Thymus (tissue), 11 donors: ENCODE results near the gene FGD3. TPM values are rescaled to one million over a fixed set of nuclear protein-coding genes. Genes with fewer than 3 reads are reported as not detected.

ENCODE experiments used
- DNase-seq, 9 donors: peaks; one replicate each; pipeline ENCODE4 v3.0.0-alpha.2; 2013; ENCODE audit warnings: low spot score in 9 of 9, low read depth in 6 of 9, missing footprints in 1 of 9
- H3K27ac ChIP-seq, 2 donors: one replicate each; pipeline ENCODE4 v1.5.1; 2013; ENCODE audit warnings: control low read depth in 1 of 2, low read depth in 1 of 2, low read length in 1 of 2, mild to moderate bottlenecking in 1 of 2, moderate library complexity in 1 of 2
- H3K27me3 ChIP-seq, 2 donors: one replicate each; pipeline ENCODE4 v1.5.1; 2013; ENCODE audit warnings: low read length in 1 of 2; ENCODE audit not compliant: control insufficient read depth in 2 of 2, insufficient read depth in 1 of 2
- H3K36me3 ChIP-seq, 2 donors: one replicate each; pipeline ENCODE4 v1.5.1; 2013; ENCODE audit warnings: low read length in 1 of 2, mild to moderate bottlenecking in 1 of 2, moderate library complexity in 1 of 2; ENCODE audit not compliant: control insufficient read depth in 2 of 2, insufficient read depth in 2 of 2
- H3K4me1 ChIP-seq, 2 donors: one replicate each; pipeline ENCODE4 v1.5.1; 2013; ENCODE audit warnings: low read length in 2 of 2; ENCODE audit not compliant: control insufficient read depth in 2 of 2, insufficient read depth in 2 of 2
- H3K4me3 ChIP-seq, 2 donors: one replicate each; pipeline ENCODE4 v1.5.1; 2013; ENCODE audit warnings: low read length in 2 of 2, control low read depth in 1 of 2, mild to moderate bottlenecking in 1 of 2
- H3K9me3 ChIP-seq, 2 donors: one replicate each; pipeline ENCODE4 v1.5.1; 2013; ENCODE audit warnings: low read length in 1 of 2, mild to moderate bottlenecking in 1 of 2; ENCODE audit not compliant: control insufficient read depth in 2 of 2, insufficient read depth in 1 of 2
- WGBS: extraction: QIAGEN DNeasy Blood & Tissue Kit; methylation state at CpG from one replicate; pipeline ENCODE4 v1.1.7; 2013; 5-methylcytosine and 5-hydroxymethylcytosine counted together
- polyA plus RNA-seq: library from polyadenylated mRNA; stranded (reverse); fragments of 200-250 nt; gene quantifications from one replicate; pipeline ENCODE4 v1.2.3, GENCODE V29; 2013
- total RNA-seq: library from RNA; stranded (reverse); fragments of 120-200 nt; gene quantifications from one replicate; pipeline ENCODE4 v1.2.4, GENCODE V29; 2013
- donor health status: healthy.

FGD3 gene
- total and polyA plus RNA-seq, 2 donors = 35.7 to 48.9 TPM

DNA sequence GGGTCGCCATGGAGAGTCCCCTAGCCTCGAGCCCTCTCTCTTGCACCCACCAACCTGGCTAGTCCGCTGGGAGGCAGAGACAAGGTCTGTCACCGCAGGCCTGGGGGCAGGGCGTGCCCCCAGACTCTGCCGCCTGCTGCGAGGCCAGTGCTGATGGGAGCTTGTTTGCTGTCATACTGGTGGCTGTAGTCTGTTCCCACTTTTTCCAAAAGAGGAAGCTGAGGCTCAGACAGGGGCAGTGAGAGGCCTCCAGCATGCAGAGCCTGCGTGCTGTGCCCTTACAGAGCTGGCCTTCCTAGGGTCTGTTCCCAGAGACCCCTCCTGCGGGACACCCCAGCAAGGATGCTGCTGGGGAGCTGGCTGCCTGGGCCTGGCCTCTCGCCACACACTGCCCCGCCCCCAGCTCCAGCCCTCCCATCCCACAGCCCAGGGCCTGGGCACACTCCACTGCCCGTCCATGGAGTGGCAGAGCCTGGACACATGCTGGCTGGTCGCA, 90.2 kb downstream of the FGD3 start:
- Histone ChIP-seq H3K4me1 (peaks cover 0 to 14% of the 10 kb centered on the region in 2 donors), H3K9me3 (no peaks in the 10 kb centered on the region), H3K27me3 (no peaks in the 10 kb centered on the region), H3K27ac (no peak overlapping the region), H3K36me3 (peaks cover 37 to 46% of the 10 kb centered on the region in 2 donors), H3K4me3 (no peak overlapping the region)
- no peak for DNase-seq
- WGBS = 92% methylated on average over 13 of the region's 13 CpGs

DNA sequence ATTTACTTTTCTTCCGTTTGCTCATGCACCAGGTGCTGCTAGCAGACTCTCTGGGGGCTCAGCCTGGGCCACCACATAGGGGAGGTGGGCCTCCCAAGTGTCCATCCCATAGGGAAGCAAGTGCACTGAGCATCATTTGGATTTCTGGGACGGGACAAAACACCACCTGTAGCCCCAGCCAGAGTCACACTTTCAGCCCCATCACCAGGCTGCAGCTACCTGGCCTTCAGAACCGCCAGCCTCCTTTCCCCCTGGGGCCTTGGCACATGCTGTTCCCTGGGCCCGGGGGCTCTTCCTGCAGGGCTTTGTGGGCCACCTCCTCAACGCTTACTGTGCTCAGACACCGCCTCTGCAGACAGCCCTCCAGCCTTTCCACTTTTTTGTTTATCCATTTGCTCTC, 91.6 kb downstream of the FGD3 start:
- Histone ChIP-seq H3K27me3 (no peaks in the 10 kb centered on the region), H3K36me3 (peaks cover 25 to 32% of the 10 kb centered on the region in 2 donors), H3K4me3 (no peak overlapping the region), H3K4me1 (peaks cover 0 to 10% of the 10 kb centered on the region in 2 donors), H3K27ac (no peak overlapping the region), H3K9me3 (no peaks in the 10 kb centered on the region)
- WGBS = 96% methylated on average over 6 of the region's 6 CpGs
- no peak for DNase-seq

DNA sequence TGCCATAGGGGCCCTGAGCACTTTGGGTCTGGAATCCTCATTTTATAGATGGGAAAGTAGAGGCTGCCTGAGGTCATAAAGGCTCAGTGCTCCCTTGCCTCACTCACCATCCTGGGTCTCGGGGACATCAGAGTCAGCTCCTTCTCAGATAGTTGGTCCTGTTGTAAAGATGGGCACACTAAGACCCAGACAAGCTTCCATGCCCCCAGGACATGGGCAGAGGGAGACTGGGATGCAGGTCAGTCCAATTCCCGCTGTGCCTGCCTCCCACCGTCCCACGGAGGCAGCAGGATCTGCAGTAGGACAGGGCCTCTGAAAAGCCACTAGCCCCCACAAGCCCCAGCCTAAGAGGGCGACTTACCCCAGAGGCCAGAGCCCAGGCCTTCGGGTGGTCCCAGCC, 92.1 kb downstream of the FGD3 start:
- Histone ChIP-seq H3K27ac (no peak overlapping the region), H3K4me1 (peaks cover 0 to 10% of the 10 kb centered on the region in 2 donors)

DNA sequence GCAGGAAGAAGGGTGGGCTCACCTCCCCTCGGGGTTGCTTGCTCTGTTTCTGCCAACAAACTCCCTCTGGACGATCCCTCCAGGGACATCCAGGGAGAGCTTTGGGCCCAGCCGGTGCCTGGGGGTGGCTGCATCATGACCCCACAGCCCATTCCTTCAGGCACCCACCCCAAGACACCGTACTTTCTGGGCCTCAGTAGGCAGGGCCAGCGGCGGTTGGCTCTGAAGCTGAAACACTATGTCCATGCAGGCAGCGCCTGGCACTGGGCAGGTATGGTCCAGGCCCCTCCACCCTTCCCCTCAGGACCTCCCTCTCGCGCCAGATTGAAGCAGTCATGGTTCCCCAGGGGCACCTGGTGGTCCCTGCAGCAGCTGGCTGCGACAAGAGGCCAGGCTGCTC, 92.7 kb downstream of the FGD3 start:
- no peak overlapping the region for H3K4me3 ChIP-seq
- 97% methylated on average over 10 of the region's 10 CpGs for WGBS
- DNase-seq = no peak

More for the DNA sequence above, 92.1 kb downstream of the FGD3 start:
- no peaks in the 10 kb centered on the region for H3K9me3 ChIP-seq
- no peak overlapping the region for H3K4me3 ChIP-seq
- WGBS = 89% methylated on average over 6 of the region's 6 CpGs
- DNase-seq = no peak
- H3K36me3 ChIP-seq = peaks cover 19 to 27% of the 10 kb centered on the region in 2 donors
- no peaks in the 10 kb centered on the region for H3K27me3 ChIP-seq

DNA sequence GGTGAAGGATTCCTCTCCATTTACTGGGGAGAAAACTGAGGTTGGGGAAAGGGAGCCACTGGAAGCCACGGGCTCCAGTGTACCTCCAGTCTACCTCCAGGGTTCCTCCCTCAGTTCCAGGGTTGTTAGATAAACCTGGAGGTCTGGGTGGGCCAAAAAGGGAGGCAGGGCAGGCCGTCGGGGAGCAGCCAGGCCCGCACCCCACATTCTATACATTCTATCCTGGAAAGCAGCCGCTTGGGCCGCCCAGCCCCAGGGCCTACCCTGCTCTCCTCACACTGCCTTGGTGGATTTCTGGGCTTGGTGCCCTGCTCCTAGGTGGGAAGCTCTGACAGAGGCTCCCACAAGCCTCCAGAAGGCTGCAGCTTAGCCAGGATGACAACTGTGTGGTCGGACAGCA, 93.1 kb downstream of the FGD3 start:
- H3K4me3 ChIP-seq = no peak overlapping the region
- WGBS = 96% methylated on average over 7 of the region's 7 CpGs
- H3K4me1 ChIP-seq = peaks cover 0 to 10% of the 10 kb centered on the region in 2 donors
- no peaks in the 10 kb centered on the region for H3K27me3 ChIP-seq
- no peak overlapping the region for H3K27ac ChIP-seq
- no peaks in the 10 kb centered on the region for H3K9me3 ChIP-seq
- peaks cover 10 to 17% of the 10 kb centered on the region in 2 donors for H3K36me3 ChIP-seq
- DNase-seq = no peak

More for the DNA sequence above, 92.7 kb downstream of the FGD3 start:
- H3K4me1 ChIP-seq = peaks cover 0 to 10% of the 10 kb centered on the region in 2 donors
- H3K27me3 ChIP-seq = no peaks in the 10 kb centered on the region
- H3K36me3 ChIP-seq = peaks cover 15 to 22% of the 10 kb centered on the region in 2 donors
- no peak overlapping the region for H3K27ac ChIP-seq
- H3K9me3 ChIP-seq = no peaks in the 10 kb centered on the region

DNA sequence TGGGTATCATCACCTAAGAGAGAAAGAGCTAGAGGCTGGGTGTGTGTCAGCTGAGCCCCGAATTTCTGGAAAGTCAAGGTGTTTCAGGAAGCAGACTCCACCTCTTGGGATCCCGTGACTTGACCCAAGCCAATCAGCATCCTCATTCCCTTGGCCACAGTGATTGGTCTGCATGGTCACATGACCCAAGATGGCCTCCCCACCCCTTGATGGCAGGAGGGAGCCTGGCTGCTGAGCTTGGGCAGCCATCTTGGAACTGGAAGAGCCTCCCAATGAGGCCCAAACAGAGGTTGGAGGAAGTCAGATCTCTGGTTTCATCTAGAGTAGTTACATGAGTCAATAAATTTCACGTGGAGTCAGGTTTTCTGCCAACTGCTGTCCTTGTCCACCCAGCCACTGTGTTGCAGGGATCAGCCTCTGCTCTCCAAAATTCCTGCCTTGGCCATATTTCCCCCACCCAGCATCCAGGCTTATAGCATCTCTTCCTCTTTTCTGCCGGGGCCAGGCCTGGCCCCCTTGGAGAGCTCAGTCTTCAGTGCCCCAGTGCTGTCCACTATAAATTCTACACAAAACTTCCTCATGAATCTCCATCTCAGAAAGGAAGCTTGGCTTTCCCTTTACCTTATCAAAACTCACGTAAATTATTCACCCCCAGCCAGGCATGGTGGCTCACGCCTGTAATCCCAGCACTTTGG, 93.9 kb downstream of the FGD3 start:
- no peak for DNase-seq
- Histone ChIP-seq H3K9me3 (no peaks in the 10 kb centered on the region), H3K27ac (no peak overlapping the region), H3K4me3 (no peak overlapping the region), H3K36me3 (peaks cover 2 to 9% of the 10 kb centered on the region in 2 donors), H3K27me3 (no peaks in the 10 kb centered on the region), H3K4me1 (peaks cover 0 to 10% of the 10 kb centered on the region in 2 donors)
- WGBS = 89% methylated on average over 6 of the region's 6 CpGs

DNA sequence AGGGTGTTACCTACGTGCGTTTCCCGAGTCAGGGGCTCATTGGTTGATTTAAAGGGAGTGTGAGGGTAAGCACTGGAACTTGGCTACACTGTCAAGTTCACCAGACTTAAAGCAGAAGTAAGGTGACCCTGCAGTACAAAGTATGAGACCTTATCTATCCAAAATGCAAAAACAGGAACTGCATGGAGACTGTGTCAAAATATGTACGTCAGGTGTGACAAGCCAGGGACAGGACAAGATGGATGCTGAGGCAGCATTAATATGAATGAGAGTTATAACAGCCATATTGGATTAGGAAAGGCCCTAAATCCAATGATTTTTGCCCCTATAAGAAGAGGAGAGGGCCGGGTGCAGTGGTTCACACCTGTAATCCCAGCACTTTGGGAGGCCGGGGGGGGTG, 95.8 kb downstream of the FGD3 start:
- 84% methylated on average over 6 of the region's 6 CpGs for WGBS
- no peaks in the 10 kb centered on the region for H3K27me3 ChIP-seq
- no peak overlapping the region for H3K4me3 ChIP-seq
- H3K9me3 ChIP-seq = no peaks in the 10 kb centered on the region
- H3K27ac ChIP-seq = no peak overlapping the region
- H3K4me1 ChIP-seq = peaks cover 0 to 1% of the 10 kb centered on the region in 2 donors
- DNase-seq = no peak
- H3K36me3 ChIP-seq = no peaks in the 10 kb centered on the region

DNA sequence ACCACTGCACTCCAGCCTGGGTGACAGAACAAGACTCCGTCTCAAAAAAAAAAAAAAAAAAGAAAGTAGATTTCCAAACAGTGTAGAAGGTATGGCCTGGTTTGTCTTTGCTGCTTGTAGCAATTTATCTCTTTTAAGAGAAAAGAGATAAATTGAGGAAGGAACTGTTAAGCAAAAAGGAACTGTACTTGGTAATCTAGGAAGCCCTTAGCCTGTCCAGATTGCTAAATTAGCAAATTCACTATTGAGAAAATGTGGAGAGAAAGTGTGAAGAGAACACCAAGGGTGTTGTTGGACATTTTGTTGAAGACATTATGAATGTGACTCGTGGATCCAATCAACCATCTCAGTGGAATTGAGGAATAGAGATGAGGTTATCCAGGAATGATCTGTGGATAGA, 98.2 kb downstream of the FGD3 start:
- Histone ChIP-seq H3K4me3 (no peak overlapping the region), H3K27ac (no peak overlapping the region), H3K4me1 (no peaks in the 10 kb centered on the region), H3K36me3 (no peaks in the 10 kb centered on the region), H3K27me3 (no peaks in the 10 kb centered on the region), H3K9me3 (no peaks in the 10 kb centered on the region)
- 99% methylated on average over 2 of the region's 2 CpGs for WGBS
- no peak for DNase-seq

DNA sequence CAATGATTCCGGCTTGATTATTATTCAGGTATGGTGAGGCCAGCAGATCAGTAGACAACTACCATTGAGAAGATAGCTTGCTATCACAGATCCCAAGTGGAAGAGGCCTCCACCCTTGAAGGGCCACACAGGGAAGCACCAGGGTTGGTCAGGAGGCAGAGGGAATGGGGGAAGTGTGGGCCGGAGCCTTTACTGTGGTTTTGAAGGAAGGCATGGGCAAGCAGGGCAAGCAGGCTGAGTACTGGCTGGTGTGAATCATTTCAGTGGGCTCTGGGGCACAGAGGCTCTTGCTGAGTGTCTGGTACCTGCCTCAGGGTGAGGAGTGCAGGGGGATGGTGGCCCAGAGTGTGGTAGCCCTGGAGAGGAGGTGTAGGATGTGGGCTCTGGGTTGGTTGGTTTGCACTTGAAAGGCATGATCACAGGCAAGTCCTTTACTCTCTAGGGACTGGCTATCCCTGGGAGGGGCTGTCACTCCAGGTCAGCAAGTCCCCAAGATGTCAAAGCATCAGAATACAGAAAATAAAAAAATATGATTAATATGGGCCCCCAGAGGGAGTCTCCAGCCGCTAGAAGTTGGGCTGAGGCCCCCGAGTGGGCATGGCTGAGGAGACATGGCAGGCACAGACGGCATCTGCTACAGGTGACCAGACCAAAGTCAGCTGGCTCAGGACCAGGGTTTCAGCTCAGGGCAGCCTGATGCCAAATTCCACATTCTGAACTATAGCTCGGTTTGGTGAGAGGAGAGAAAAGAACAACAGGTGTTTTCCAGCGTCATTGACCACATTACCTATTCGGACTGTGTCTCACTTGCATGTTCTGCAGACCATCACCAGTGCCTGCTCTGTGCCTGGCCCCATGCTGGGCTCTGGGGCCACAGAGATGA, 101.5 kb downstream of the FGD3 start:
- WGBS = 94% methylated on average over 8 of the region's 8 CpGs
- H3K27me3 ChIP-seq = no peaks in the 10 kb centered on the region
- H3K36me3 ChIP-seq = no peaks in the 10 kb centered on the region
- DNase-seq = no peak
- H3K27ac ChIP-seq = no peak overlapping the region
- H3K4me3 ChIP-seq = no peak overlapping the region
- H3K9me3 ChIP-seq = no peaks in the 10 kb centered on the region
- H3K4me1 ChIP-seq = peaks cover 3 to 14% of the 10 kb centered on the region in 2 donors
